Measurements from ENCODE around the gene L3MBTL1. TPM values are rescaled to one million over a fixed set of nuclear protein-coding genes. Genes with fewer than 3 reads are reported as not detected.

The L3MBTL1 gene
- 10 to 100 TPM in 1 of 4 donors, 1 to 10 TPM in 3; 1.6 to 15.1 (median 2.6) TPM for polyA plus RNA-seq
- long read RNA-seq, donor 1: 0 reads
- long read RNA-seq, donor 2: 0 reads
- long read RNA-seq, donor 3: 0 reads
- long read RNA-seq, donor 4: 0 reads
- long read RNA-seq, donor 5: 0 reads
- long read RNA-seq, donor 6: 0 reads
- long read RNA-seq, donor 7, partial matches to known transcripts: 0 of 1 reads
- long read RNA-seq, donor 7, other reads (novel, unspliced or antisense): 0 of 1 reads
- long read RNA-seq, donor 8: 0 reads
- long read RNA-seq, donor 9: 0 reads
- long read RNA-seq, donor 10: 0 reads

DNA sequence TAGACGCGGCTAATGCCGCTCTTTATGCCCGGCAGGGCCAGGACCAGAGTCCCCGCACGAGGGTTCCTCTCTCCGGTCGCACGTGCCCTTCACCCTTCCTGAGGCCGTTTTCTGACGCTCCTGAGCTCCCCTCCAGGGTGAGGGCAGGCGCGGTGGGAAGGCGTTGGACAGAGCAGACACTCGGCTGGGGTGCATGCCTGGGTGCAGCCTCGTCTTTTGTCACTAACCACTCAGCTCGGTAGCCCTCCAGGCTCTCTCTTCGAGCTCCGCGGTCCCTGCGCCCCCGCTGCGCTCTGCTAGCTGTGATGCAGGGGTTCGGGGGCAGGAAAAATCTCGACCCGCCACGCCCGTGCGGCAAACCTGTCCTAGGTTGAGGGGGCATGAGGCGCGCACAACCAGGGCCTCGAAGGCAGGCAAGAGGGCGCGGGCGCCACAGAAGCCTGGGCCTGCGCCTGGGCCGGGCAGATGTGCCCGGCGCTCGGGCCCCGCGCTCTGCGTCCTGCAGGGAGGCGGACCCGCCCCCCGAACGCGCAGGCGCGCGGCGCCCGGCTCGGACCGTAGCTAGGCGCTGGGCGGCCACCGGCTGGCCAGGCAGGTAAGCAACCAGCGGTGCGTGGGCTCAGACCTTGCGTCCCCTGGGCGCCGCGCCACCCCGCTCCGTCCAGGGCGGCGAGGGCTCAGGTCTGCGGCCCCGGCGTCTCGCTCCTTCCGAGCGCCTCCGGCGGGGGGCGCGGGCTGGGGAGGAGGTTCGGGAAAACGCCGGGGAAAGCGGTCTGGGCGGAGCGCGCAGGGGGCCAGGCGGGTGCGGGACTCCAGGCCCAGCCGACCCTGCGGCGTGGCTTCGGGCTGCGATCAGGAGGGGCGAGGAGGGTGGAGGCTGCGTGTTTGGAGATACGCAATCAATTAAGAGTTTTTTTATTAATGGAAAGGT lies at the start of gene L3MBTL1:
TSS of gene L3MBTL1 (plus strand) at position 548 of the 931 bp plus-strand sequence. CDS start 5,807 bp downstream, outside the sequence.
- peak within 1 kb of the TSS; percentile 35 to 69 (median 55) for H3K4me3 ChIP-seq (ENCODE audit: low read depth in 1 of 3, low read length in 3 of 3)
- peaks cover 2 to 29% (median 5%) of the 10 kb centered on the region in 3 donors for H3K27me3 ChIP-seq (ENCODE audit: control insufficient read depth in 3 of 3, insufficient read depth in 3 of 3, low read length in 3 of 3)
- DNase-seq: peak; percentile 45 to 73
- no peak within 1 kb of the TSS for H3K27ac ChIP-seq (ENCODE audit: low read depth in 1 of 3, low read length in 2 of 3)
- H3K9me3 ChIP-seq (ENCODE audit: control insufficient read depth in 2 of 2, insufficient read depth in 1 of 2, low read depth in 1 of 2, low read length in 1 of 2): no peaks in the 10 kb centered on the region
- no peaks in the 10 kb centered on the region for H3K36me3 ChIP-seq (ENCODE audit: control insufficient read depth in 3 of 3, insufficient read depth in 2 of 3, low read depth in 1 of 3, low read length in 3 of 3)
- no peak for FAIRE-seq
- H3K4me1 ChIP-seq (ENCODE audit: control insufficient read depth in 3 of 3, insufficient read depth in 2 of 3, low read depth in 1 of 3, low read length in 2 of 3): peaks cover 0 to 3% (median 2%) of the 10 kb centered on the region in 3 donors
- WGBS, 3 donors: 5 to 7% (median 5%) methylated on average over 73 to 95 of the region's 95 CpGs

DNA sequence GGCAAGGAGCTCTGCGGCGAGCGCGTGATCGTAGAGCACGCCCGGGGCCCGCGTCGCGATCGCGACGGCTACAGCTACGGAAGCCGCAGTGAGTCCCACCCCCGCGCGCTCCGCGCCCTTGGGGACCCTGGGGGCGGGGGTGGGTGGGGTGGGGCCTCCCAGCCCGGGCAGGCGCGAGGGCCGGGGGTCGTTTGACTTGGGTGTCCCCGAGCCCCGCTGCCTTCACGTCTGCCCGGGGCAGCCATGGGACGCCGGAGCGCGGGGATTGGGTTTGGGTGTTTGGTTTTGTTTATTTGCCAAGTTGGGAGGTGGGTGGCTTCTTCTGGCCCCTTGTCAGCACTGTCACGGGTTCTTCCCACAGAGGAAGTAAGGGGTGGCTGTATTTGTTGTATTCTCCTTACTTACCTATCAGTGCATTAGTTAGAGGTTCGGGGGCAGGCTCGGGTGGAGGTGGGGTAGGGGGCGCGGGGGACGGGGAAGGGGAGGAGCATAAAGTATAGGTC lies 49.0 kb upstream of the L3MBTL1 start:
- peak overlapping the region; percentile 84 to 97 (median 89) for H3K4me3 ChIP-seq (ENCODE audit: low read depth in 1 of 3, low read length in 3 of 3)
- FAIRE-seq: no peak
- H3K9me3 ChIP-seq (ENCODE audit: control insufficient read depth in 2 of 2, insufficient read depth in 1 of 2, low read depth in 1 of 2, low read length in 1 of 2): no peaks in the 10 kb centered on the region
- peaks cover 0 to 3% (median 0%) of the 10 kb centered on the region in 3 donors for H3K27me3 ChIP-seq (ENCODE audit: control insufficient read depth in 3 of 3, insufficient read depth in 3 of 3, low read length in 3 of 3)
- peak overlapping the region; percentile 98 to 100 (median 99) for H3K27ac ChIP-seq (ENCODE audit: low read depth in 1 of 3, low read length in 2 of 3)
- peaks cover 3 to 13% (median 6%) of the 10 kb centered on the region in 3 donors for H3K4me1 ChIP-seq (ENCODE audit: control insufficient read depth in 3 of 3, insufficient read depth in 2 of 3, low read depth in 1 of 3, low read length in 2 of 3)
- H3K36me3 ChIP-seq (ENCODE audit: control insufficient read depth in 3 of 3, insufficient read depth in 2 of 3, low read depth in 1 of 3, low read length in 3 of 3): peaks cover 12 to 21% (median 12%) of the 10 kb centered on the region in 3 donors
- WGBS, 3 donors: 0 to 1% (median 1%) methylated on average over 37 to 41 of the region's 41 CpGs
- DNase-seq: no peak

DNA sequence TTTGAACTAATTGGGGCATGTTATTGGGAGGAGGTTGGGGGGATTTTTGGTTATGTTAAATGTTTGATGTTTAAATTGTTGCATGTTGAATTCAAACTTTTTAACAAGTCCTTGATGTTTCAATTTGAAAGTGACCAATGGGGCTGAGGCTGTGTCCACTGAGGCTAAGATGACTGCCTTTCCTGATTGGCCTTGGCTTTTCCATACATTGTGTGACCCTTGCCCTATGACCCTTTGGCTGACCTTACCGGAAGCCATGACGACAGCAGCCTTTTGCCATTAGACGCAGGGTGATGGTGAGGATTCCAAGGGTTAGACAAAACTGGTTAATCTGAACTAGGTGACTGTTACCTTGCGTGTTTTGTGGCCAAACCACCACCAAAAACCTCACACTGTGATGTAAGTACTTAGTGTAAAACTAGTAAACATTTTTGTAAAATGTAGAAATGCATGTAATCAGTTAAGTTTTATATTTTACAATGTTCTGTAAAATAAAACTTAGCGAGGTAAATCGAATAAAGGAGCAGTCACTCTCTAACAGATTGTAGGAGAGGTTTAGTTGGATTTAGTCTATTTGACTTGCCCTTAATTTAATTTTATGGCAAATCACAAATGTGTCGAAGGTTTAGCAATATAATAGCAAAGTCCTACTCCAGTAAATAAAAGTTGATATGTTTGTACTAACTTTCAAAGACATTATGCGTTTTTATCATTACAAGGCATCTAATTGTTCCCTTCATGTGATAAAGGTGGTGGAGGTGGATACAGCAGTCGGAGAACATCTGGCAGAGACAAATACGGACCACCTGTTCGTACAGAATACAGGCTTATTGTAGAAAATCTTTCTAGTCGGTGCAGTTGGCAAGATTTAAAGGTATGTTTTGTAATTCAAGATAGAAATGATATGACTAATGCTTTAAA lies 48.2 kb upstream of the L3MBTL1 start:
- FAIRE-seq (no peak), DNase-seq (peak; percentile 33 to 39)
- H3K9me3 ChIP-seq (ENCODE audit: control insufficient read depth in 2 of 2, insufficient read depth in 1 of 2, low read depth in 1 of 2, low read length in 1 of 2): no peaks in the 10 kb centered on the region
- H3K4me1 ChIP-seq (ENCODE audit: control insufficient read depth in 3 of 3, insufficient read depth in 2 of 3, low read depth in 1 of 3, low read length in 2 of 3): peaks cover 3 to 13% (median 6%) of the 10 kb centered on the region in 3 donors
- H3K4me3 ChIP-seq (ENCODE audit: low read depth in 1 of 3, low read length in 3 of 3): peak overlapping the region; percentile 84 to 97 (median 89)
- H3K27me3 ChIP-seq (ENCODE audit: control insufficient read depth in 3 of 3, insufficient read depth in 3 of 3, low read length in 3 of 3): peaks cover 0 to under 1% (median 0%) of the 10 kb centered on the region in 3 donors
- H3K27ac ChIP-seq (ENCODE audit: low read depth in 1 of 3, low read length in 2 of 3): peak overlapping the region in 1 of 3 donors; percentile 25
- peaks cover 12 to 21% (median 13%) of the 10 kb centered on the region in 3 donors for H3K36me3 ChIP-seq (ENCODE audit: control insufficient read depth in 3 of 3, insufficient read depth in 2 of 3, low read depth in 1 of 3, low read length in 3 of 3)
- WGBS, 3 donors: 42 to 60% (median 50%) methylated on average over 12 of the region's 12 CpGs

GRCh38 chr20:43460172-43460829 lies 47.2 kb upstream of the L3MBTL1 start:
- H3K36me3 ChIP-seq (ENCODE audit: control insufficient read depth in 3 of 3, insufficient read depth in 2 of 3, low read depth in 1 of 3, low read length in 3 of 3): peaks cover 16 to 27% (median 18%) of the 10 kb centered on the region in 3 donors
- FAIRE-seq: no peak
- 92 to 96% (median 93%) methylated on average over 23 of the region's 23 CpGs for WGBS, 3 donors
- H3K27ac ChIP-seq (ENCODE audit: low read depth in 1 of 3, low read length in 2 of 3): no peak overlapping the region
- DNase-seq: no peak
- H3K4me3 ChIP-seq (ENCODE audit: low read depth in 1 of 3, low read length in 3 of 3): no peak overlapping the region
- H3K9me3 ChIP-seq (ENCODE audit: control insufficient read depth in 2 of 2, insufficient read depth in 1 of 2, low read depth in 1 of 2, low read length in 1 of 2): no peaks in the 10 kb centered on the region
- H3K4me1 ChIP-seq (ENCODE audit: control insufficient read depth in 3 of 3, insufficient read depth in 2 of 3, low read depth in 1 of 3, low read length in 2 of 3): peaks cover 3 to 13% (median 6%) of the 10 kb centered on the region in 3 donors
- H3K27me3 ChIP-seq (ENCODE audit: control insufficient read depth in 3 of 3, insufficient read depth in 3 of 3, low read length in 3 of 3): no peaks in the 10 kb centered on the region

GRCh38 chr20:43460830-43461200 lies 46.7 kb upstream of the L3MBTL1 start:
- no peak for FAIRE-seq
- H3K36me3 ChIP-seq (ENCODE audit: control insufficient read depth in 3 of 3, insufficient read depth in 2 of 3, low read depth in 1 of 3, low read length in 3 of 3): peaks cover 18 to 32% (median 23%) of the 10 kb centered on the region in 3 donors

DNA sequence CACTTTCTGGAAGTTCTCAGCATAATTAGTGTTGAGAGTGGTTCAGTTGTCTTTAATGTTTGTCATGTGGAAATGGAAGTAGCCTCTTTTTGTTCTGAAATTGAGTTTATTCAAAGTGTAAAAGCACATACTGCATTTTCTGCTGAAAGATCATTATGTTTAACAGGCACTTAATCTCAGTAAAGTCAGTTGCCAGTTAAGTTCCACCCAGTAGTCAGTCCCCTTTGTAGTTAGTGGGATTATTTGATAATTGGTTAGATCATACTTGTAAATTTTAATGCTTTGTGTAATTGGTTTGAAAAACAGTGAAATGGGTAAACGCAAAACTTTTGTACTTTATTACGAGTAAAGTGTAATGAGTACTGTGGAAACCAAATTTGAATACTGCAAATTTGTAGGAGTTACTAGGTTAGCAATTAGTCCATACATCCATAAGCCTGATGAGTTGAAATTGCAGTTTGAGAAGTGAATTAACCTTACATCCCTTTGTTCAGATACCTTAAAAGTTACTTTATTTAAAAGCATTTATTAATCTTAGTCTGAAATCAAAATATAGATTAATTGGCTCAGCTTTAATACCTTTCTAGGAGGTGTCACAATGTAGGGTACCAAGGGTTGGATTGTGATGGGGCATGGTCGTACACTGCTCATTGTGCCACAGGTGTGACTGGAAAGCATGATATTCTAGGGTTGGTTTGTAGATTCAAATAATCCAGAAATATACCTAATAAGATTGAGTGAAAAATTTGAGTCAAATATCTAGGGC lies 45.4 kb upstream of the L3MBTL1 start:
- no peaks in the 10 kb centered on the region for H3K27me3 ChIP-seq (ENCODE audit: control insufficient read depth in 3 of 3, insufficient read depth in 3 of 3, low read length in 3 of 3)
- DNase-seq: no peak
- H3K9me3 ChIP-seq (ENCODE audit: control insufficient read depth in 2 of 2, insufficient read depth in 1 of 2, low read depth in 1 of 2, low read length in 1 of 2): no peaks in the 10 kb centered on the region
- no peak for FAIRE-seq
- H3K27ac ChIP-seq (ENCODE audit: low read depth in 1 of 3, low read length in 2 of 3): no peak overlapping the region
- 85 to 92% (median 90%) methylated on average over 3 of the region's 3 CpGs for WGBS, 3 donors
- H3K36me3 ChIP-seq (ENCODE audit: control insufficient read depth in 3 of 3, insufficient read depth in 2 of 3, low read depth in 1 of 3, low read length in 3 of 3): peaks cover 18 to 32% (median 30%) of the 10 kb centered on the region in 3 donors
- peaks cover 3 to 8% (median 3%) of the 10 kb centered on the region in 3 donors for H3K4me1 ChIP-seq (ENCODE audit: control insufficient read depth in 3 of 3, insufficient read depth in 2 of 3, low read depth in 1 of 3, low read length in 2 of 3)
- no peak overlapping the region for H3K4me3 ChIP-seq (ENCODE audit: low read depth in 1 of 3, low read length in 3 of 3)

More at GRCh38 chr20:43460830-43461200, 46.7 kb upstream of the L3MBTL1 start:
- H3K27ac ChIP-seq (ENCODE audit: low read depth in 1 of 3, low read length in 2 of 3): no peak overlapping the region
- DNase-seq: peak; percentile 26 to 40
- H3K4me1 ChIP-seq (ENCODE audit: control insufficient read depth in 3 of 3, insufficient read depth in 2 of 3, low read depth in 1 of 3, low read length in 2 of 3): peaks cover 3 to 13% (median 6%) of the 10 kb centered on the region in 3 donors
- H3K9me3 ChIP-seq (ENCODE audit: control insufficient read depth in 2 of 2, insufficient read depth in 1 of 2, low read depth in 1 of 2, low read length in 1 of 2): no peaks in the 10 kb centered on the region
- 79 to 87% (median 83%) methylated on average over 10 of the region's 10 CpGs for WGBS, 3 donors
- no peak overlapping the region for H3K4me3 ChIP-seq (ENCODE audit: low read depth in 1 of 3, low read length in 3 of 3)
- H3K27me3 ChIP-seq (ENCODE audit: control insufficient read depth in 3 of 3, insufficient read depth in 3 of 3, low read length in 3 of 3): no peaks in the 10 kb centered on the region
